ENCODE measurements around the gene SOHLH1. TPM values are rescaled to one million over a fixed set of nuclear protein-coding genes. Genes with fewer than 3 reads are reported as not detected.

The SOHLH1 gene
- total RNA-seq, 1 experiment from 2014 or later = not detected

DNA sequence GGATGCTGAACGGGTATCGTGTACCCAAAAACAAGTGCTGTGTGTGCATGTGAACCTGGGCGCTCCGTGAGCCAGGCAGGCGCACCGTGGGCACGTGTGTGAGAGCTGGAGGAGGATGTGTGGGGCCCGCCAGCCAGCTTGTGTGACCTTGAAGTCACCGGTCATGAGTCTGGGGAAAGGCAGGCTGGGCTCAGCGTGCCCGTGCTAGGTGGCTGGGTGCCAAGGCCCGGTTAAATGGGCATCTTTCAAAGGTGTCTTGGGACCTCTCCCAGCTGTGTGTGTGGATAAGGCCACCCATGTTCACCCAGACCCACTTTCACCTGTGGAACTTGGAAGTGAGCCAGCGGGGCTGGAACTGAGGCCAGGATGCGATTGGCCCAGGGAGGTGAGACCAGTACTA lies 6.1 kb upstream of the SOHLH1 start:
- Histone ChIP-seq H3F3A (ENCODE audit: insufficient read depth, low read depth) (no peaks in the 10 kb centered on the region), H3K27ac (no peak overlapping the region), H3K9me3 (ENCODE audit: insufficient read depth, low read depth) (no peaks in the 10 kb centered on the region), H4K20me1 (ENCODE audit: insufficient read depth) (no peaks in the 10 kb centered on the region), H3K4me1 (replicated peaks; ENCODE audit: insufficient read depth) (no peaks in the 10 kb centered on the region), H3K9me2 (ENCODE audit: insufficient read depth) (no peaks in the 10 kb centered on the region), H3K27me3 (ENCODE audit: insufficient read depth, low read depth) (peaks cover 93% of the 10 kb centered on the region), H2AFZ (no peak overlapping the region), H3K4me3 (no peak overlapping the region), H3K36me3 (ENCODE audit: low read depth) (no peaks in the 10 kb centered on the region), H3K4me2 (no peak overlapping the region), H3K79me2 (ENCODE audit: low read depth) (no peaks in the 10 kb centered on the region)
- ChIA-PET CTCF (no interaction called here), POLR2A (ENCODE audit: unreplicated experiment) (no interaction called here)
- intact Hi-C loops (cut with micrococcal nuclease; ENCODE audit: unreplicated experiment) = no loop called here
- BruUV-seq (replicated peaks) = no TSS peak
- TF ChIP-seq EZH2 (IDR thresholded peaks at IDR 0.05; ENCODE audit: low read depth) (no peak), CTCF (conservative IDR thresholded peaks at IDR 0.05) (no peak)
- no peak for DNase-seq

DNA sequence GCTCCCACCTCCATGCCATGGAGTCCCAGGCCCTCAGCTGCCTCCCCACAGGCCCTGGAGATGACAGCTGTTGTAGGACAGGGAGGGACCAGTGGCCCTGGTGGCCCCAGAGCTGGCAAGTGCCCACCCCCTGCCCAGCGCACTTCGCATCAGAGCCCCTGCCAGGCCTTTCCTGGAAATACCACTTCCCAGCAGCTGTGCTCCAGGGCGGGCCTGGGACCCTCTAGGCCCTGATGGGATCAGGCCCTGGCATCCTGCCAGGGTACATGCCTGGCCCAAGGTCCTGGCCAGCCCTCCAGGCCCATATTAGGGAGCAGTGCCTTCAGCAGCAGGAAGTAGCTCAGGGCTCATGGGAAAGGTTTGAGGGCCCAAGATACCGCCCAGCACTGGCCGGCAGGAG lies 5.2 kb upstream of the SOHLH1 start:
- Histone ChIP-seq H3K27ac (no peak overlapping the region), H3K4me1 (replicated peaks; ENCODE audit: insufficient read depth) (no peaks in the 10 kb centered on the region), H3F3A (ENCODE audit: insufficient read depth, low read depth) (no peaks in the 10 kb centered on the region), H3K9me3 (ENCODE audit: insufficient read depth, low read depth) (no peaks in the 10 kb centered on the region), H3K4me3 (no peak overlapping the region), H3K27me3 (ENCODE audit: insufficient read depth, low read depth) (peaks cover 93% of the 10 kb centered on the region), H3K79me2 (ENCODE audit: low read depth) (no peaks in the 10 kb centered on the region), H2AFZ (no peak overlapping the region), H3K9me2 (ENCODE audit: insufficient read depth) (no peaks in the 10 kb centered on the region), H3K4me2 (no peak overlapping the region), H4K20me1 (ENCODE audit: insufficient read depth) (no peaks in the 10 kb centered on the region), H3K36me3 (ENCODE audit: low read depth) (no peaks in the 10 kb centered on the region)
- POLR2A ChIA-PET (ENCODE audit: unreplicated experiment) = no interaction called here
- no peak for TF ChIP-seq CTCF (conservative IDR thresholded peaks at IDR 0.05)
- intact Hi-C loops (cut with micrococcal nuclease; ENCODE audit: unreplicated experiment) = no loop called here
- no TSS peak for BruUV-seq (replicated peaks)
- no peak for DNase-seq
- CTCF ChIA-PET = no interaction called here

- BruUV-seq (replicated peaks) = no TSS peak
- Histone ChIP-seq H3K27me3 (ENCODE audit: insufficient read depth, low read depth) (peaks cover 86% of the 10 kb centered on the region), H3K4me1 (replicated peaks; ENCODE audit: insufficient read depth) (no peaks in the 10 kb centered on the region), H3K27ac (no peak overlapping the region), H2AFZ (no peak overlapping the region), H3K9me3 (ENCODE audit: insufficient read depth, low read depth) (no peaks in the 10 kb centered on the region), H3K4me3 (no peak overlapping the region), H3K36me3 (ENCODE audit: low read depth) (no peaks in the 10 kb centered on the region), H3K4me2 (no peak overlapping the region), H3K9me2 (ENCODE audit: insufficient read depth) (no peaks in the 10 kb centered on the region), H3K79me2 (ENCODE audit: low read depth) (no peaks in the 10 kb centered on the region), H4K20me1 (ENCODE audit: insufficient read depth) (no peaks in the 10 kb centered on the region), H3F3A (ENCODE audit: insufficient read depth, low read depth) (no peaks in the 10 kb centered on the region)
- TF ChIP-seq CTCF (conservative IDR thresholded peaks at IDR 0.05) = no peak
- no peak for TF ChIP-seq EZH2 (IDR thresholded peaks at IDR 0.05; ENCODE audit: low read depth)
- DNase-seq = no peak
- CTCF ChIA-PET = no interaction called here
- intact Hi-C loops (cut with micrococcal nuclease; ENCODE audit: unreplicated experiment) = no loop called here
- POLR2A ChIA-PET (ENCODE audit: unreplicated experiment) = no interaction called here
Measured at GRCh38 chr9:135703726-135704125, 4.4 kb upstream of the SOHLH1 start.
